BLaER1 (cell line): ENCODE measurements around the gene KRT6C.
"Not testable (repeated sequence)": the region's sequence is repeated elsewhere in the genome, so short reads cannot be mapped to it uniquely, and the experiment has no call there.

Source experiments
- H3K27ac ChIP-seq: shearing (Covaris generic); formaldehyde crosslinking; 2 replicates; pipeline ENCODE4 v1.8.1; 2022
- H3K27me3 ChIP-seq: shearing (Covaris generic); formaldehyde crosslinking; 2 replicates; pipeline ENCODE4 v1.8.1; 2022
- H3K36me3 ChIP-seq: shearing (Covaris generic); formaldehyde crosslinking; 2 replicates; pipeline ENCODE4 v1.8.1; 2022
- H3K4me1 ChIP-seq: shearing (Covaris generic); formaldehyde crosslinking; 2 replicates; pipeline ENCODE4 v1.8.1; 2022
- H3K4me2 ChIP-seq: shearing (Covaris generic); formaldehyde crosslinking; 2 replicates; pipeline ENCODE4 v1.8.1; 2022
- H3K4me3 ChIP-seq: shearing (Covaris generic); formaldehyde crosslinking; 2 replicates; pipeline ENCODE4 v1.8.1; 2022
- H3K9ac ChIP-seq: shearing (Covaris generic); formaldehyde crosslinking; 2 replicates; pipeline ENCODE4 v1.8.1; 2022
- H3K9me3 ChIP-seq: shearing (Covaris generic); formaldehyde crosslinking; 2 replicates; pipeline ENCODE4 v1.8.1; 2022
- H4K20me1 ChIP-seq: shearing (Covaris generic); formaldehyde crosslinking; 2 replicates; pipeline ENCODE4 v1.8.1; 2022
- Cebpa-rat ChIP-seq: shearing (Covaris generic); IDR thresholded peaks from 2 replicates; pipeline ENCODE4 v1.8.1; 2022

The KRT6C gene

GRCh38 chr12:52458861-52459260, 14.7 kb downstream of the KRT6C start:
- Histone ChIP-seq H4K20me1 (no peaks in the 10 kb centered on the region), H3K4me3 (no peak overlapping the region), H3K9ac (no peak overlapping the region), H3K27ac (no peak overlapping the region), H3K27me3 (no peaks in the 10 kb centered on the region), H3K4me2 (no peak overlapping the region), H3K36me3 (no peaks in the 10 kb centered on the region), H3K4me1 (no peaks in the 10 kb centered on the region), H3K9me3 (no peaks in the 10 kb centered on the region)
- TF ChIP-seq Cebpa-rat = no peak

- no peak for TF ChIP-seq Cebpa-rat
- Histone ChIP-seq H3K27me3 (no peaks in the 10 kb centered on the region), H3K36me3 (no peaks in the 10 kb centered on the region), H3K9me3 (no peaks in the 10 kb centered on the region), H3K4me2 (no peak overlapping the region), H3K4me1 (no peaks in the 10 kb centered on the region), H3K27ac (no peak overlapping the region), H4K20me1 (no peaks in the 10 kb centered on the region), H3K9ac (no peak overlapping the region), H3K4me3 (no peak overlapping the region)
Observed at GRCh38 chr12:52455821-52456220, 17.8 kb downstream of the KRT6C start.

GRCh38 chr12:52454411-52455201, 19.0 kb downstream of the KRT6C start:
- Histone ChIP-seq H3K4me3 (no peak overlapping the region), H3K9ac (no peak overlapping the region), H3K36me3 (no peaks in the 10 kb centered on the region), H3K9me3 (no peaks in the 10 kb centered on the region), H4K20me1 (no peaks in the 10 kb centered on the region), H3K4me2 (no peak overlapping the region), H3K27me3 (no peaks in the 10 kb centered on the region), H3K27ac (no peak overlapping the region), H3K4me1 (no peaks in the 10 kb centered on the region)
- no peak for TF ChIP-seq Cebpa-rat

- TF ChIP-seq Cebpa-rat = no peak
- Histone ChIP-seq H3K9me3 (no peaks in the 10 kb centered on the region), H3K4me2 (no peak within 1 kb of the TSS), H3K27ac (no peak within 1 kb of the TSS), H3K4me3 (no peak within 1 kb of the TSS), H3K4me1 (no peaks in the 10 kb centered on the region), H3K9ac (no peak within 1 kb of the TSS), H4K20me1 (no peaks in the 10 kb centered on the region), H3K27me3 (no peaks in the 10 kb centered on the region), H3K36me3 (no peaks in the 10 kb centered on the region)
Observed at GRCh38 chr12:52452101-52452500, 21.5 kb downstream of the KRT6C start, which contains the start of gene KRT6B. KRT6B (minus strand) TSS chr12:52452146; CDS start chr12:52452078, 68 bp downstream.

- TF ChIP-seq Cebpa-rat = no peak
- no peaks in the 10 kb centered on the region for H3K36me3 ChIP-seq
- no peaks in the 10 kb centered on the region for H3K4me1 ChIP-seq
- H3K27me3 ChIP-seq = no peaks in the 10 kb centered on the region
- H3K4me2 ChIP-seq = no peak overlapping the region
- H4K20me1 ChIP-seq = no peaks in the 10 kb centered on the region
- H3K4me3 ChIP-seq = no peak overlapping the region
- no peak overlapping the region for H3K27ac ChIP-seq
- no peaks in the 10 kb centered on the region for H3K9me3 ChIP-seq
- H3K9ac ChIP-seq = no peak overlapping the region
Observed at GRCh38 chr12:52448228-52448627, 25.4 kb downstream of the KRT6C start.

- not testable (repeated sequence) for H4K20me1 ChIP-seq, H3K27me3 ChIP-seq, H3K36me3 ChIP-seq, H3K4me3 ChIP-seq, H3K27ac ChIP-seq, H3K9ac ChIP-seq, H3K9me3 ChIP-seq, H3K4me2 ChIP-seq, H3K4me1 ChIP-seq
Observed at GRCh38 chr12:52447196-52447595, 26.4 kb downstream of the KRT6C start.

GRCh38 chr12:52446367-52447045, 27.1 kb downstream of the KRT6C start:
- no peak overlapping the region for H3K9ac ChIP-seq
- no peaks in the 10 kb centered on the region for H3K27me3 ChIP-seq
- H3K27ac ChIP-seq = no peak overlapping the region
- H4K20me1 ChIP-seq = no peaks in the 10 kb centered on the region
- no peaks in the 10 kb centered on the region for H3K4me1 ChIP-seq
- H3K4me3 ChIP-seq = no peak overlapping the region
- H3K9me3 ChIP-seq = no peaks in the 10 kb centered on the region
- no peak for TF ChIP-seq Cebpa-rat
- H3K36me3 ChIP-seq = no peaks in the 10 kb centered on the region
- no peak overlapping the region for H3K4me2 ChIP-seq

GRCh38 chr12:52445876-52446275, 27.7 kb downstream of the KRT6C start:
- Histone ChIP-seq H3K4me2 (no peak overlapping the region), H3K9me3 (no peaks in the 10 kb centered on the region), H3K4me3 (no peak overlapping the region), H3K27me3 (no peaks in the 10 kb centered on the region), H4K20me1 (no peaks in the 10 kb centered on the region), H3K36me3 (no peaks in the 10 kb centered on the region), H3K9ac (no peak overlapping the region), H3K4me1 (no peaks in the 10 kb centered on the region), H3K27ac (no peak overlapping the region)
- TF ChIP-seq Cebpa-rat = no peak

GRCh38 chr12:52444647-52445595, 28.7 kb downstream of the KRT6C start:
- Histone ChIP-seq H3K4me3 (no peak overlapping the region), H3K4me2 (no peak overlapping the region), H4K20me1 (no peaks in the 10 kb centered on the region), H3K27me3 (no peaks in the 10 kb centered on the region), H3K9me3 (no peaks in the 10 kb centered on the region), H3K4me1 (no peaks in the 10 kb centered on the region), H3K9ac (no peak overlapping the region), H3K27ac (no peak overlapping the region), H3K36me3 (no peaks in the 10 kb centered on the region)
- TF ChIP-seq Cebpa-rat = no peak
